ENCODE results near the gene BRMS1. TPM values are rescaled to one million over a fixed set of nuclear protein-coding genes. Genes with fewer than 3 reads are reported as not detected.

The BRMS1 gene
- total and polyA plus RNA-seq, 7 donors: 12.6 to 152 (median 33.8) TPM

DNA sequence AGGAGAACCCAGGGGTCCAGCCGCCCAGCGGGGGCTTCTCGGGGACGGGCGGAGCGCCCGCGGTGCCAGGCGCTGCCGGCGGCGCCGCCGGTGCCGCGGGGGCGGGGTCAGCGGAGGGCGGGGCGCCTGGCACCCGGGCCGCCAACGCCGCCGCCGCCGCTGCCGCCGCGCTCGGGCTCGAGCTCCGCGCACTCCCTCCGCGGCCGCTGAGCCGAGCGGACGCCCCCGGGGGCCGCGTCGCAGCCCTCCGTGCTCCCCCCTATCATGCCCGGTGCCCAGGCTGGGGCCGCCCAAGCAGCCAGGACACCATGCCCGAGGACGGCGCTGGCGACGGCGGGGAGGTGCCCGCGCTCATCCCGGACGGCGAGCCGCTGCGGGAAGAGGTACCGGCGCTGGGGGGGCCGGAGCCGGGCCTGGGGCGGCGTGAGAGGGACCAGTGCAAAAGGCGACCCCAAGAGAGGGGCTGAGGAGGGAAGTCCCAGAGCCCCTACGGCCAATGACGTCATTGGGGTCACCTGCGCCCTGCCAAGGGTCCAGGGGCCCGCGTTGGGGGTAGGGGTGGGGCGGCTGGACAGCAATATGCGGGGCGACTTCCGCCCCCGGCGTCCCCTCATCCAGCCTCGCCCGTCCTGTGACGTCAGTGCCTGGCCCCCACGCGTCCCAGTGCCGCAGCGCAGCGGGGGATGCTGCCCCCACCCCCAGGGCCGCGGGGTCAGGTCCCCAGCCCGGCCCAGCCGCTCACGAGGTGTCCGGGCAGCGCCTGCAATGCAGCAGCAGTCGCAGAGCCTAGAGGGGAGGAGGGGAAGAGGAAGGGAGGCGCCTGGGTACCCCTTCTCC is 53.0 kb downstream of the BRMS1 start, which contains the start of gene TMEM151A:
TSS of gene TMEM151A (plus strand) at position 189 of the 837 bp plus-strand sequence. CDS start at position 309, 120 bp downstream.
- no peak for ATAC-seq
- intact Hi-C loops (cut with DNase I): no loop called here
- H3K4me3 ChIP-seq: peak within 1 kb of the TSS; percentile 65

DNA sequence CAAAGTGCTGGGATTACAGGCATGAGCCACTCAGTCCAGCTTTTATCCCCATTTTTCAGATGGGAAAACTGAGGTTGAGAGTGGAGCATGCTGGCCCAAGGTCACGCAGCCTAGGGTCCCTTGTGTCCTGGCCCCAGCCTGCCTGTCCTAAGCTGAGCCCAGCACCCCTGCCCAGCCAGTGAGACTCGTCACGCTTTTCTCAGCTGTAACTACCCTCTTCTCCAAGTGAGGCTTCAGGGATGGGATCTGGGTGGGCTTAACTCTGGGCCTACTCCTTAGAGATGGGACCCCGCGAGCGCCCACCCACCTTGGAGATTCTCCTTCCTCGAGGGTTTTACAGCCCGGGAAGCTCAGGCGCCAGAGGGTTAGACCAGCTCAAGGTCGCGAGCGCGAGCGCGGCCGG is 53.6 kb downstream of the BRMS1 start:
- peaks cover 16% of the 10 kb centered on the region for H3K4me1 ChIP-seq
- WGBS, 3 donors: 15 to 20% (median 16%) methylated on average over 10 to 16 of the region's 16 CpGs
- DNase-seq (no peak), ATAC-seq (no peak)
- H3K27me3 ChIP-seq (ENCODE audit: insufficient read depth in 3 of 3, low read length in 2 of 3): peaks cover 0 to 40% (median 14%) of the 10 kb centered on the region in 3 donors
- no peaks in the 10 kb centered on the region for H3K9me3 ChIP-seq
- peak overlapping the region; percentile 65 for H3K4me3 ChIP-seq
- H3K27ac ChIP-seq: no peak overlapping the region
- TF ChIP-seq, protein P1, sequence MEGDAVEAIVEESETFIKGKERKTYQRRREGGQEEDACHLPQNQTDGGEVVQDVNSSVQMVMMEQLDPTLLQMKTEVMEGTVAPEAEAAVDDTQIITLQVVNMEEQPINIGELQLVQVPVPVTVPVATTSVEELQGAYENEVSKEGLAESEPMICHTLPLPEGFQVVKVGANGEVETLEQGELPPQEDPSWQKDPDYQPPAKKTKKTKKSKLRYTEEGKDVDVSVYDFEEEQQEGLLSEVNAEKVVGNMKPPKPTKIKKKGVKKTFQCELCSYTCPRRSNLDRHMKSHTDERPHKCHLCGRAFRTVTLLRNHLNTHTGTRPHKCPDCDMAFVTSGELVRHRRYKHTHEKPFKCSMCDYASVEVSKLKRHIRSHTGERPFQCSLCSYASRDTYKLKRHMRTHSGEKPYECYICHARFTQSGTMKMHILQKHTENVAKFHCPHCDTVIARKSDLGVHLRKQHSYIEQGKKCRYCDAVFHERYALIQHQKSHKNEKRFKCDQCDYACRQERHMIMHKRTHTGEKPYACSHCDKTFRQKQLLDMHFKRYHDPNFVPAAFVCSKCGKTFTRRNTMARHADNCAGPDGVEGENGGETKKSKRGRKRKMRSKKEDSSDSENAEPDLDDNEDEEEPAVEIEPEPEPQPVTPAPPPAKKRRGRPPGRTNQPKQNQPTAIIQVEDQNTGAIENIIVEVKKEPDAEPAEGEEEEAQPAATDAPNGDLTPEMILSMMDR (IDR thresholded peaks at IDR 0.05): no peak
- peaks cover 0 to 8% of the 10 kb centered on the region in 2 donors for H3K36me3 ChIP-seq (ENCODE audit: insufficient read depth in 1 of 2, low read depth in 1 of 2)
- intact Hi-C loops (cut with DNase I): no loop called here

More for the DNA sequence above, 53.0 kb downstream of the BRMS1 start, which contains the start of gene TMEM151A:
- 2 to 3% (median 2%) methylated on average over 39 to 93 of the region's 95 CpGs for WGBS, 3 donors
- no peak within 1 kb of the TSS for H3K27ac ChIP-seq
- H3K36me3 ChIP-seq (ENCODE audit: insufficient read depth in 1 of 2, low read depth in 1 of 2): peaks cover 0 to 1% of the 10 kb centered on the region in 2 donors
- H3K4me1 ChIP-seq: peaks cover 16% of the 10 kb centered on the region
- TF ChIP-seq, protein P1 (IDR thresholded peaks at IDR 0.05): no peak
- no peaks in the 10 kb centered on the region for H3K9me3 ChIP-seq
- no peak for DNase-seq
- H3K27me3 ChIP-seq (ENCODE audit: insufficient read depth in 3 of 3, low read length in 2 of 3): peaks cover 0 to 40% (median 14%) of the 10 kb centered on the region in 3 donors

DNA sequence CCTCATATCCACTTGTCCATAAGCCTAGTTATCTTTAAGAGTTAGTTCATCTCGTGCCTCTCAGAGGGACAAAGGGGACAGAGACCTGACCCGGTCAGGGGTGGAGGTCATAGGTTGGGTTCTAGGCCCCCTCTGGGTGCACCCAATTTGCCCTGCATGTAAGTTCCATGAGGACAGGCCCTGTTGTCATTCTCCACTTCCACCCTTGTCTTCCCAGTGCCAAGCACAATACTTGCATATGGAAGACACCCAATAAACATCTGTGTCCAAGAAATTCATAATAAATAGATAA is 54.6 kb downstream of the BRMS1 start:
- H3K27me3 ChIP-seq (ENCODE audit: insufficient read depth in 3 of 3, low read length in 2 of 3): peaks cover 0 to 36% (median 14%) of the 10 kb centered on the region in 3 donors
- peaks cover 16% of the 10 kb centered on the region for H3K4me1 ChIP-seq
- WGBS, 3 donors: 76 to 78% (median 77%) methylated on average over 2 of the region's 2 CpGs
- peaks cover 0 to 18% of the 10 kb centered on the region in 2 donors for H3K36me3 ChIP-seq (ENCODE audit: insufficient read depth in 1 of 2, low read depth in 1 of 2)
- no peak overlapping the region for H3K4me3 ChIP-seq
- intact Hi-C loops (cut with DNase I): no loop called here
- ATAC-seq: no peak
- TF ChIP-seq, protein P1 (IDR thresholded peaks at IDR 0.05): no peak
- H3K9me3 ChIP-seq: no peaks in the 10 kb centered on the region
- no peak for DNase-seq
- H3K27ac ChIP-seq: no peak overlapping the region

DNA sequence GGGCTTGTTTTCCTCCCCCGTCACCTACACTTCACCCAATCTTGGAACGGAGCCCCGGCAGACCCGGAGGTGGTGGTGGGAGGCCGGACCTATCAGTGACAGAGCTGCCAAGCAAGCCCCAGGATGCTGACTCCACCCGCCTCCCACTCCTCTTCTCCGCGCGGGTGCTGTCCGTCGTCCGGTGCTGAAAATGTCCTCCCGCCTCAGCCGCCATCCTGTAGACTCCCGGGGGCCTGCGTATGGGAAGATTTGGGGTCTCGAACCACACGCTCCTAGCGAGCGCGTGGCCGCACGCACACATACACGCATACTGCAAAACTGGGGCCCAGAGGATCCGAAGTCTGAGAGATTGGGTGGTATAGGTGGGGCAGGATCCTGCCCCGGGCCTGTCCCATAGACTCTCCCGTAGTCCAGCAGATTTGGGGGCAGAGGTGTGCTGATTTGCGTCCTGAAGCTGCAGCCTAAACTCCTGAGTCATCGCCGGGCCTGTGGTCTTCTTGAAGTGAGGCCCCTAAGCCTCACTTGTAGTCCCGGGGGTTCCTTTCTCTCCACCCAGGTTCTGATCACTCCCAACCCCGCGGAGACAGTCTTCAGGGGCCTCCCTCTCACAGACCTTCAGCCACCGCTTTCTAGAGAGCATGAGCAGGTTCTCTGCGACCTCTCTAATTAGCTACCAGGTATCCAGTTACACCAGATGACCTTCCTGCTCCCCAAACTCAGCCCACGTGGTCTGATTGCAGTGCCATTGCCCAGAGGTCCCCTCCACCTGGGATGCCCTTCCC is 55.2 kb downstream of the BRMS1 start:
- DNase-seq (peak in 1 of 2 donors; percentile 72), ATAC-seq (peak; percentile 26 to 50 (median 46))
- Histone ChIP-seq H3K9me3 (no peaks in the 10 kb centered on the region), H3K27me3 (ENCODE audit: insufficient read depth in 3 of 3, low read length in 2 of 3) (peaks cover 0 to 30% (median 11%) of the 10 kb centered on the region in 3 donors), H3K4me1 (peaks cover 16% of the 10 kb centered on the region), H3K27ac (peak overlapping the region; percentile 95), H3K36me3 (ENCODE audit: insufficient read depth in 1 of 2, low read depth in 1 of 2) (peaks cover 0 to 23% of the 10 kb centered on the region in 2 donors), H3K4me3 (peak overlapping the region; percentile 96)
- 9 to 11% (median 10%) methylated on average over 32 to 36 of the region's 36 CpGs for WGBS, 3 donors
- TF ChIP-seq, protein P1 (IDR thresholded peaks at IDR 0.05): no peak
- intact Hi-C loops (cut with DNase I): no loop called here
